H1 (cell line): ENCODE results near the gene LOXL1. TPM values are rescaled to one million over a fixed set of nuclear protein-coding genes. Genes with fewer than 3 reads are reported as not detected.

ENCODE experiments used
- GABPA ChIP-seq: IDR thresholded peaks from 2 replicates; pipeline ENCODE4 v1.6.1; 2011; ENCODE audit warnings: mild to moderate bottlenecking, low read length, moderate library complexity, borderline replicate concordance; ENCODE audit not compliant: insufficient read depth
- KDM1A ChIP-seq: fragments of 200-600, 300-600 bp; sonication (generic); IDR thresholded peaks from 2 replicates; pipeline ENCODE4 v1.7.1; 2016; ENCODE audit warnings: mild to moderate bottlenecking, low read length, borderline replicate concordance
- SRF ChIP-seq: IDR thresholded peaks from 2 replicates; pipeline ENCODE4 v1.6.1; 2011; ENCODE audit warnings: mild to moderate bottlenecking, low read depth, low read length, moderate library complexity
- polyA plus RNA-seq, 7 experiments: library from polyadenylated mRNA; depleted of rRNA in 3 of 7; stranded (reverse) in 5 of 7; unstranded in 2 of 7; fragments of >200 nt in 5 of 7; fragments of 200-250 nt in 2 of 7; gene quantifications; 1 replicate in 5 of 7; 2 replicates in 1 of 7; 4 replicates in 1 of 7; pipeline versions ENCODE4 v1.2.1 to v1.2.3, GENCODE V29; 2011 to 2013; ENCODE audit warnings: missing spikeins in 2 of 7, mixed read lengths in 2 of 7
- total RNA-seq: library from RNA; stranded (reverse); fragmentation: NEBNext Ultra II Directional; extraction: Animal tissue kit (Norgen Biotek cat#: 25700); gene quantifications from 2 replicates; pipeline ENCODE4 v1.2.1, GENCODE V29; 2021
- TF ChIP-seq, protein P1 (sequence below): IDR thresholded peaks from 2 replicates; pipeline ENCODE4 v1.6.1; 2012; ENCODE audit warnings: inconsistent platforms

The LOXL1 gene
- total and polyA plus RNA-seq, 2 of the 8 experiments (the other 6 are each of a cell fraction or from before 2014, with no cell fraction given) = 8.1 to 14.4 TPM

- TF ChIP-seq KDM1A (no peak), GABPA (no peak), SRF (no peak)
- TF ChIP-seq, protein P1, sequence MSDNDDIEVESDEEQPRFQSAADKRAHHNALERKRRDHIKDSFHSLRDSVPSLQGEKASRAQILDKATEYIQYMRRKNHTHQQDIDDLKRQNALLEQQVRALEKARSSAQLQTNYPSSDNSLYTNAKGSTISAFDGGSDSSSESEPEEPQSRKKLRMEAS = no peak
Measured at GRCh38 chr15:73885954-73886700, 40.1 kb upstream of the LOXL1 start (continued).
